H1 (cell line): ENCODE measurements around the gene MYO1G. TPM values are rescaled to one million over a fixed set of nuclear protein-coding genes. Genes with fewer than 3 reads are reported as not detected.

Experiments used
- CTCF ChIA-PET: fragments of 300-600 bp; sonication (Branson Sonifier 250); formaldehyde crosslinking; loops from one replicate; lab custom pipeline; 2021; ENCODE audit not compliant: partially characterized antibody; lab: Charles Lee
- POLR2A ChIA-PET: fragments of 300-600 bp; sonication (Branson Sonifier 250); formaldehyde crosslinking; loops from one replicate; lab custom pipeline; 2021; ENCODE audit warnings: inconsistent platforms; ENCODE audit not compliant: partially characterized antibody; lab: Charles Lee
- DNase-seq, 2 experiments: peaks; one replicate each; pipeline versions ENCODE4 v3.0.0 to v3.0.0-alpha.2; 2010 to 2022; ENCODE audit warnings: low spot score in 2 of 2, low read depth in 1 of 2, mixed read lengths in 1 of 2
- FAIRE-seq: peaks from 2 replicates; lab custom pipeline; 2011; peaks lifted over from hg19 to GRCh38; lab: Jason Lieb, UNC
- H2AFZ ChIP-seq: 2 replicates; pipeline ENCODE4 v1.8.1; 2012; ENCODE audit warnings: low read length, inconsistent platforms
- H2AK5ac ChIP-seq: 2 replicates; pipeline ENCODE4 v1.6.1; 2013; ENCODE audit warnings: low read depth, low read length
- H2BK120ac ChIP-seq: replicated peaks from 2 replicates; pipeline ENCODE3; 2013; ENCODE audit warnings: low read depth, low read length, inconsistent platforms
- H2BK12ac ChIP-seq: 2 replicates; pipeline ENCODE4 v1.6.1; 2013; ENCODE audit warnings: low read depth, low read length
- H2BK15ac ChIP-seq: 2 replicates; pipeline ENCODE4 v1.6.1; 2013; ENCODE audit warnings: low read length
- H2BK20ac ChIP-seq: 2 replicates; pipeline ENCODE4 v1.6.1; 2013; ENCODE audit warnings: low read length
- H2BK5ac ChIP-seq: 2 replicates; pipeline ENCODE4 v1.6.1; 2013; ENCODE audit warnings: low read depth, low read length
- H3K14ac ChIP-seq: 2 replicates; pipeline ENCODE4 v1.6.1; 2013; ENCODE audit warnings: inconsistent platforms; ENCODE audit not compliant: insufficient read length
- H3K18ac ChIP-seq: 2 replicates; pipeline ENCODE4 v1.6.1; 2013; ENCODE audit warnings: low read length; ENCODE audit errors: extremely low read depth
- H3K23ac ChIP-seq: 2 replicates; pipeline ENCODE4 v1.6.1; 2013; ENCODE audit warnings: inconsistent platforms; ENCODE audit not compliant: insufficient read length
- H3K23me2 ChIP-seq: 2 replicates; pipeline ENCODE4 v1.6.1; 2013; ENCODE audit warnings: low read depth, low read length
- H3K27ac ChIP-seq: 2 replicates; pipeline ENCODE4 v1.6.1; 2011; ENCODE audit warnings: low read depth, low read length, inconsistent platforms
- H3K27me3 ChIP-seq, 4 experiments: replicated peaks in 1 of 4; 1 replicate in 1 of 4; 2 replicates in 3 of 4; pipeline versions ENCODE4 v1.6.1 to v1.8.1; 2011 to 2013; ENCODE audit warnings: low read length in 3 of 4, mild to moderate bottlenecking in 3 of 4, inconsistent platforms in 2 of 4, mixed read lengths in 2 of 4, moderate library complexity in 1 of 4; ENCODE audit not compliant: control insufficient read depth in 3 of 4, insufficient read depth in 3 of 4; ENCODE audit errors: extremely low read depth in 1 of 4
- H3K36me3 ChIP-seq, 4 experiments: 2 replicates each; pipeline versions ENCODE4 v1.6.1 to v1.8.1; 2011 to 2013; ENCODE audit warnings: mild to moderate bottlenecking in 4 of 4, low read length in 3 of 4, moderate library complexity in 2 of 4, control low read depth in 1 of 4, inconsistent platforms in 1 of 4; ENCODE audit not compliant: insufficient read depth in 4 of 4, control insufficient read depth in 2 of 4
- H3K4ac ChIP-seq: replicated peaks from 2 replicates; pipeline ENCODE3; 2013; ENCODE audit warnings: low read length, low read depth, mixed read lengths, inconsistent platforms; ENCODE audit not compliant: insufficient read length
- H3K4me1 ChIP-seq, 4 experiments: replicated peaks in 1 of 4; 1 replicate in 1 of 4; 2 replicates in 3 of 4; pipeline versions ENCODE4 v1.6.1 to v1.8.1; 2011 to 2013; ENCODE audit warnings: low read length in 3 of 4, inconsistent platforms in 2 of 4, mixed read lengths in 1 of 4; ENCODE audit not compliant: insufficient read depth in 4 of 4, control insufficient read depth in 3 of 4
- H3K4me2 ChIP-seq, 2 experiments: 2 replicates each; pipeline versions ENCODE4 v1.6.1 to v1.8.1; 2011 to 2013; ENCODE audit warnings: low read depth in 2 of 2, low read length in 2 of 2, control low read depth in 1 of 2, inconsistent platforms in 1 of 2, mild to moderate bottlenecking in 1 of 2; ENCODE audit not compliant: insufficient read depth in 1 of 2
- H3K4me3 ChIP-seq, 4 experiments: fragments of 200-600, 300-600 bp in 1 of 4; sonication (generic), shearing (Covaris generic), sonication (Bioruptor Twin) in 1 of 4; 2 replicates each; pipeline versions ENCODE4 v1.5.1 to v1.8.1; 2011 to 2016; ENCODE audit warnings: low read length in 4 of 4, low read depth in 3 of 4, control low read depth in 2 of 4, inconsistent platforms in 2 of 4, mild to moderate bottlenecking in 2 of 4, mixed read lengths in 1 of 4, moderate library complexity in 1 of 4; ENCODE audit not compliant: insufficient read depth in 2 of 4; ENCODE audit errors: extremely low read depth in 1 of 4
- H3K56ac ChIP-seq: replicated peaks from 2 replicates; pipeline ENCODE3; 2013; ENCODE audit warnings: low read depth, mild to moderate bottlenecking, mixed read lengths, low read length, inconsistent platforms; ENCODE audit not compliant: insufficient read length
- H3K79me1 ChIP-seq: 2 replicates; pipeline ENCODE4 v1.6.1; 2013; ENCODE audit warnings: low read depth, low read length, control low read depth
- H3K79me2 ChIP-seq, 2 experiments: 2 replicates each; pipeline versions ENCODE4 v1.6.1 to v1.8.1; 2012 to 2013; ENCODE audit warnings: low read length in 2 of 2, mild to moderate bottlenecking in 2 of 2, inconsistent platforms in 1 of 2; ENCODE audit not compliant: insufficient read depth in 2 of 2, control insufficient read depth in 1 of 2
- H3K9ac ChIP-seq, 4 experiments: replicated peaks in 1 of 4; 1 replicate in 1 of 4; 2 replicates in 3 of 4; pipeline versions ENCODE4 v1.6.1 to v1.8.1; 2011 to 2013; ENCODE audit warnings: low read depth in 3 of 4, low read length in 3 of 4, control low read depth in 2 of 4, mild to moderate bottlenecking in 2 of 4, moderate library complexity in 2 of 4, inconsistent platforms in 1 of 4; ENCODE audit errors: extremely low read depth in 1 of 4
- H3K9me3 ChIP-seq, 2 experiments: 2 replicates each; pipeline versions ENCODE4 v1.6.1 to v1.8.1; 2012 to 2013; ENCODE audit warnings: mild to moderate bottlenecking in 2 of 2, moderate library complexity in 2 of 2, control low read depth in 1 of 2, inconsistent platforms in 1 of 2, low read depth in 1 of 2, low read length in 1 of 2, mixed read lengths in 1 of 2; ENCODE audit not compliant: insufficient read depth in 2 of 2
- H4K20me1 ChIP-seq, 2 experiments: replicated peaks in 1 of 2; 2 replicates each; pipeline versions ENCODE3 to v1.8.1; 2011 to 2013; ENCODE audit warnings: inconsistent platforms in 2 of 2, low read length in 2 of 2, mild to moderate bottlenecking in 1 of 2; ENCODE audit not compliant: insufficient read depth in 2 of 2, control insufficient read depth in 1 of 2
- H4K5ac ChIP-seq: 2 replicates; pipeline ENCODE4 v1.6.1; 2013; ENCODE audit warnings: low read length, low read depth, mixed read lengths, inconsistent platforms; ENCODE audit not compliant: insufficient read length
- H4K8ac ChIP-seq: 2 replicates; pipeline ENCODE4 v1.8.0; 2013; ENCODE audit warnings: mild to moderate bottlenecking, moderate library complexity, low read length, inconsistent platforms; ENCODE audit not compliant: insufficient read depth; ENCODE audit errors: extremely low read depth
- H4K91ac ChIP-seq: replicated peaks from 2 replicates; pipeline ENCODE3; 2013; ENCODE audit warnings: low read length, mixed read lengths, inconsistent platforms; ENCODE audit not compliant: insufficient read length
- CEBPB ChIP-seq: IDR thresholded peaks from 2 replicates; pipeline ENCODE4 v1.6.1; 2012; ENCODE audit warnings: low read depth, low read length
- EP300 ChIP-seq, 2 experiments: IDR thresholded peaks; 1 replicate in 1 of 2; 2 replicates in 1 of 2; pipeline ENCODE4 v1.6.1; 2011 to 2012; ENCODE audit warnings: low read depth in 2 of 2, low read length in 2 of 2, mild to moderate bottlenecking in 2 of 2, borderline replicate concordance in 1 of 2, inconsistent platforms in 1 of 2, moderate library complexity in 1 of 2
- HDAC6 ChIP-seq: IDR thresholded peaks from one replicate; pipeline ENCODE4 v1.7.1; 2012; ENCODE audit warnings: low read depth, mild to moderate bottlenecking, inconsistent platforms, low read length, moderate library complexity
- JUN ChIP-seq: IDR thresholded peaks from 2 replicates; pipeline ENCODE4 v1.6.1; 2011; ENCODE audit warnings: low read depth, mild to moderate bottlenecking, improper control_type of control experiment, low read length
- KDM5A ChIP-seq: fragments of 200-600 bp; IDR thresholded peaks from 2 replicates; pipeline ENCODE4 v1.7.1; 2012; ENCODE audit warnings: mild to moderate bottlenecking, low read length, inconsistent platforms, mixed read lengths
- NRF1 ChIP-seq: IDR thresholded peaks from 2 replicates; pipeline ENCODE4 v1.6.1; 2011; ENCODE audit warnings: mild to moderate bottlenecking, low read depth, low read length, improper control_type of control experiment
- POLR2AphosphoS5 ChIP-seq: IDR thresholded peaks from 2 replicates; pipeline ENCODE4 v1.6.1; 2011; ENCODE audit warnings: low read depth, low read length
- RXRA ChIP-seq: IDR thresholded peaks from 2 replicates; pipeline ENCODE4 v1.6.1; 2011; ENCODE audit warnings: low read depth, mild to moderate bottlenecking, low read length, moderate library complexity; ENCODE audit not compliant: insufficient read depth
- TAF1 ChIP-seq: IDR thresholded peaks from 2 replicates; pipeline ENCODE4 v1.6.1; 2011; ENCODE audit warnings: mild to moderate bottlenecking, low read depth, low read length
- WGBS, 2 experiments: shearing (Covaris generic) in 1 of 2; methylation state at CpG; one replicate each; pipeline versions ENCODE4 v1.1.6 to v1.1.7; 2013 to 2015; ENCODE audit warnings: low lambda C conversion rate in 2 of 2, mixed read lengths in 2 of 2, inconsistent platforms in 1 of 2, low coverage in 1 of 2, missing lambda C conversion rate in 1 of 2; ENCODE audit not compliant: insufficient replicate concordance in 2 of 2, insufficient coverage in 1 of 2, insufficient read length in 1 of 2; ENCODE audit errors: extremely low coverage in 1 of 2, missing lambda C conversion rate in 1 of 2; 5-methylcytosine and 5-hydroxymethylcytosine counted together
- polyA plus RNA-seq, 7 experiments: library from polyadenylated mRNA; depleted of rRNA in 3 of 7; stranded (reverse) in 5 of 7; unstranded in 2 of 7; fragments of >200 nt in 5 of 7; fragments of 200-250 nt in 2 of 7; gene quantifications; 1 replicate in 5 of 7; 2 replicates in 1 of 7; 4 replicates in 1 of 7; pipeline versions ENCODE4 v1.2.1 to v1.2.3, GENCODE V29; 2011 to 2013; ENCODE audit warnings: missing spikeins in 2 of 7, mixed read lengths in 2 of 7
- total RNA-seq: library from RNA; stranded (reverse); fragmentation: NEBNext Ultra II Directional; extraction: Animal tissue kit (Norgen Biotek cat#: 25700); gene quantifications from 2 replicates; pipeline ENCODE4 v1.2.1, GENCODE V29; 2021

Gene MYO1G
- total and polyA plus RNA-seq, 2 of the 8 experiments (the other 6 are each of a cell fraction or from before 2014, with no cell fraction given): 0.08 to 0.19 TPM

DNA sequence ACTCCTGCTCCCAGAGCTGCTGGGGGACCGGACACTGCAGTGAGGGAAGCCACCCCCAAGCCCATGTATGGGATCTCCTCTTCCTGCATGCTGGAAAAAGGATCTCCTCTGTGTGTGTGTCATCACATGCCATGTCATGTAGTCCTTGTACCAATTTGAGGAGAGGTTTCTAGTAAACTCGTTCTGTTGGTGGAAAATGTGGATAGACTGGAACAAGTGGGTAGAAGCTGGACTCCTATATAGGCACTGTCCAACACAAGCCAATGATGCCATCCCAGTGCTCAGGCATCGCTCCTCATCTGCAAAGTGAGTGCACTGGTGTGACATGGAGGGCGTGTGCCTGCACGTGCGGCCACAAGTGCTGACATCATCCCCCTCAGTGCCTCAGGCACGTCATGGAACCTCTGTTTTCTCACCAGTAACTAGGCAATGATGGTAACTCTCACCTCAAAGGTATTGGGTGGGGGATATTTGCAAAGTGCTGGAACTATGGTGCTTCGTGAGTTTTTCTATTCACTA, 19.3 kb downstream of the MYO1G start:
- FAIRE-seq: no peak
- CTCF ChIA-PET: interaction anchor here (0.6 to 0.9 kb wide), 2 partner anchors 77 to 125 kb away, joined by 3 to 4 read pairs; no protein-coding TSS in a partner anchor
- H3K27ac ChIP-seq: no peak overlapping the region
- TF ChIP-seq KDM5A (no peak), TAF1 (no peak), POLR2AphosphoS5 (no peak), JUN (no peak), RXRA (no peak), EP300 (IDR thresholded peaks at IDR 0.05; ENCODE audit: borderline replicate concordance in 1 of 2, low read depth in 2 of 2, low read length in 2 of 2) (no peak), HDAC6 (no peak), NRF1 (no peak), CEBPB (no peak)

More for the DNA sequence above, 19.3 kb downstream of the MYO1G start:
- Histone ChIP-seq H3K27me3 (peaks cover 10 to 40% (median 23%) of the 10 kb centered on the region in 4 experiments; a peak in 6 of 7 replicates), H2BK15ac (no peak overlapping the region), H3K23me2 (peaks cover 5% of the 10 kb centered on the region; the same call in 1 of the 2 replicates), H2BK20ac (no peak overlapping the region), H2BK5ac (no peak overlapping the region), H3K4me3 (no peak overlapping the region), H3K4me2 (no peak overlapping the region), H2AFZ (no peak overlapping the region), H4K20me1 (no peaks in the 10 kb centered on the region), H3K4ac (no peak overlapping the region), H2BK120ac (no peak overlapping the region), H3K79me2 (no peaks in the 10 kb centered on the region), H3K36me3 (no peaks in the 10 kb centered on the region), H3K4me1 (peaks cover 0 to 11% (median 4%) of the 10 kb centered on the region in 4 experiments; a peak in 4 of 7 replicates), H4K5ac (no peak overlapping the region), H2BK12ac (no peak overlapping the region), H3K9ac (no peak overlapping the region), H4K8ac (no peak overlapping the region), H3K79me1 (no peaks in the 10 kb centered on the region), H3K18ac (no peak overlapping the region), H3K56ac (no peak overlapping the region), H4K91ac (no peak overlapping the region), H3K23ac (no peak overlapping the region), H3K14ac (no peak overlapping the region), H2AK5ac (no peak overlapping the region), H3K9me3 (no peaks in the 10 kb centered on the region)
- WGBS, 2 experiments: 81% methylated on average over 8 of the region's 8 CpGs; no CpG with 5 or more reads in 1 of the 2 experiments
- no peak for DNase-seq
- POLR2A ChIA-PET: interaction anchor here (1.1 to 17.9 kb wide), 3 partner anchors 13 to 111 kb away, joined by 3 to 327 read pairs (median 3); partner anchors contain the start of gene MYO1G
